Osteoblast (primary cell): ENCODE results near the gene POLQ. TPM values are rescaled to one million over a fixed set of nuclear protein-coding genes. Genes with fewer than 3 reads are reported as not detected.

Source experiments
- DNase-seq: peaks from one replicate; pipeline ENCODE4 v3.0.0; 2011; ENCODE audit warnings: low spot score, mixed read lengths; ENCODE audit not compliant: insufficient read length; ENCODE audit errors: missing footprints
- H2AFZ ChIP-seq: 2 replicates; pipeline ENCODE4 v1.6.0; 2011; ENCODE audit warnings: mild to moderate bottlenecking, low read length
- H3K27ac ChIP-seq: 2 replicates; pipeline ENCODE4 v1.5.1; 2011; ENCODE audit warnings: mild to moderate bottlenecking, low read depth, low read length, moderate library complexity
- H3K27me3 ChIP-seq: 2 replicates; pipeline ENCODE4 v1.6.0; 2012; ENCODE audit warnings: mild to moderate bottlenecking, control low read depth, inconsistent platforms, low read length, moderate library complexity; ENCODE audit not compliant: insufficient read depth
- H3K36me3 ChIP-seq: 2 replicates; pipeline ENCODE4 v1.5.1; 2011; ENCODE audit warnings: mild to moderate bottlenecking, low read length, control low read depth, moderate library complexity; ENCODE audit not compliant: insufficient read depth
- H3K4me1 ChIP-seq: 2 replicates; pipeline ENCODE4 v1.5.1; 2011; ENCODE audit warnings: mild to moderate bottlenecking, low read length, control low read depth, moderate library complexity; ENCODE audit not compliant: insufficient read depth
- H3K4me2 ChIP-seq: 2 replicates; pipeline ENCODE4 v1.6.0; 2011; ENCODE audit warnings: mild to moderate bottlenecking, low read length; ENCODE audit not compliant: insufficient read depth
- H3K4me3 ChIP-seq: fragments of 200-600 bp; sonication (generic); 3 replicates; pipeline ENCODE4 v1.5.1; 2012; ENCODE audit warnings: mild to moderate bottlenecking, low read length, inconsistent platforms; ENCODE audit not compliant: insufficient read depth
- H3K79me2 ChIP-seq: 2 replicates; pipeline ENCODE4 v1.6.0; 2012; ENCODE audit warnings: mild to moderate bottlenecking, low read length, control low read depth, inconsistent platforms; ENCODE audit not compliant: insufficient read depth
- H3K9me3 ChIP-seq: 2 replicates; pipeline ENCODE4 v1.5.1; 2011; ENCODE audit warnings: low read depth, low read length, control low read depth
- H4K20me1 ChIP-seq: 2 replicates; pipeline ENCODE4 v1.6.0; 2012; ENCODE audit warnings: mild to moderate bottlenecking, low read length, control low read depth; ENCODE audit not compliant: insufficient read depth
- CTCF ChIP-seq: IDR thresholded peaks from 2 replicates; pipeline ENCODE4 v1.5.1; 2011; ENCODE audit warnings: mild to moderate bottlenecking, low read depth, low read length, moderate library complexity; ENCODE audit errors: extremely low read depth
- total RNA-seq: library from RNA; depleted of rRNA; stranded (reverse); fragments of >200 nt; gene quantifications from 2 replicates; pipeline ENCODE4 v1.2.3, GENCODE V29; 2012

POLQ gene
- total RNA-seq, 1 donor, result 1.4 TPM

GRCh38 chr3:121418182-121418581 is 127.6 kb downstream of the POLQ start:
- Histone ChIP-seq H3K27me3 (no peaks in the 10 kb centered on the region), H3K9me3 (no peaks in the 10 kb centered on the region), H3K27ac (no peak overlapping the region), H3K79me2 (no peaks in the 10 kb centered on the region), H4K20me1 (no peaks in the 10 kb centered on the region), H3K4me3 (no peak overlapping the region), H3K4me2 (no peak overlapping the region), H3K36me3 (no peaks in the 10 kb centered on the region), H2AFZ (no peak overlapping the region), H3K4me1 (no peaks in the 10 kb centered on the region)
- DNase-seq, result no peak
- TF ChIP-seq CTCF, result no peak

GRCh38 chr3:121414924-121415323 is 130.9 kb downstream of the POLQ start:
- Histone ChIP-seq H2AFZ (no peak overlapping the region), H3K36me3 (no peaks in the 10 kb centered on the region), H3K4me2 (no peak overlapping the region), H3K4me3 (no peak overlapping the region), H3K27me3 (no peaks in the 10 kb centered on the region), H3K9me3 (no peaks in the 10 kb centered on the region), H3K79me2 (no peaks in the 10 kb centered on the region), H3K4me1 (no peaks in the 10 kb centered on the region), H3K27ac (no peak overlapping the region), H4K20me1 (no peaks in the 10 kb centered on the region)
- DNase-seq, result no peak
- TF ChIP-seq CTCF, result no peak

DNA sequence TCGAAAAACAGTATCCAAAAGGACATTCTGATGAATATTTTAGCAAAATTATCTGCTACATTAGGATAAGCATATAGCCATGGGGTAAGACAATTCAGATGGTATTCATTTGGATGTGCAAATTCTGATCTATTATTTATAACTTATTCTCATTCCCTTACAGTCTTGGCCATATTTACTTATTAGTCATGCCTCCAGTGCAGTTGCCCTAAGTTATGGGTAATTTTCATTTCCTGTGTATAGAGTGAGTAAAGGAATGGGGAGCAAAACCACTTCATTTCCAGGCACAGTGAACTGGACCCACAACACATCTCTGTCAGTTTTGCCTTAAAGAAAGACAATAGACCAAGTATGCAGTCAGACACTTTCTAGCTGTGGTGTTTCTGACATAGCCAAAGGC is 134.3 kb downstream of the POLQ start:
- Histone ChIP-seq H3K27me3 (no peaks in the 10 kb centered on the region), H3K36me3 (no peaks in the 10 kb centered on the region), H4K20me1 (no peaks in the 10 kb centered on the region), H3K4me3 (no peak overlapping the region), H3K79me2 (no peaks in the 10 kb centered on the region), H2AFZ (peak overlapping the region; percentile 71), H3K27ac (no peak overlapping the region), H3K9me3 (no peaks in the 10 kb centered on the region), H3K4me1 (no peaks in the 10 kb centered on the region), H3K4me2 (no peak overlapping the region)
- DNase-seq, result no peak
- TF ChIP-seq CTCF, result no peak

DNA sequence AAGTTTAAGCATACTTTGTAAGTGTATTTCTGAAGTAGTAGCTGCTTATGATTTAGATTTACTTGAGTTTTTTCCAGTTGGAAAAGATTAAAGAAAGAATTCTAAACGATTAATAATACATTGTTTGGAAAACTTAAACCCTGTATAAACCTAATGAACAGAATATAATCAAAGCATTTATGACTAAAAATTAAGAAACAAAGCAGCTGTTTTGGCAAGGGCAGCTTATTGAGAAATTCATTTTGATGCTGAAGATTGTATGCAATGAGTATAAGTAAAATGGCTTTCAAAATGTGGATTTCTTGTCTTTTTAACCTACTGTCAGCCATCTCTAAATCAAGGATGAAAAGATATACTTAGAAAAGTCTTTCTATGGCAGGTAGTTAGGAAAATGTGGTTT is 140.2 kb downstream of the POLQ start:
- no peak overlapping the region for H2AFZ ChIP-seq
- no peak overlapping the region for H3K4me2 ChIP-seq
- no peaks in the 10 kb centered on the region for H4K20me1 ChIP-seq
- H3K36me3 ChIP-seq, result no peaks in the 10 kb centered on the region
- no peaks in the 10 kb centered on the region for H3K27me3 ChIP-seq
- TF ChIP-seq CTCF, result no peak
- H3K9me3 ChIP-seq, result no peaks in the 10 kb centered on the region
- H3K79me2 ChIP-seq, result no peaks in the 10 kb centered on the region
- no peak overlapping the region for H3K27ac ChIP-seq
- no peaks in the 10 kb centered on the region for H3K4me1 ChIP-seq
- no peak overlapping the region for H3K4me3 ChIP-seq
- DNase-seq, result no peak
